BE2C (cell line): ENCODE measurements around the gene INPP5E.

ENCODE experiments used
- DNase-seq: peaks from one replicate; pipeline ENCODE4 v3.0.0-alpha.2; 2020
- H3K27me3 ChIP-seq: fragments of 250-450 bp; sonication (Bioruptor Pico); 2 replicates; pipeline ENCODE4 v1.5.1; 2020; ENCODE audit warnings: mild to moderate bottlenecking
- H3K36me3 ChIP-seq: fragments of 250-450 bp; sonication (Bioruptor Pico); 2 replicates; pipeline ENCODE4 v1.5.1; 2020; ENCODE audit warnings: mild to moderate bottlenecking
- H3K4me1 ChIP-seq: fragments of 250-450 bp; sonication (Bioruptor Pico); 2 replicates; pipeline ENCODE4 v1.5.1; 2020
- H3K4me3 ChIP-seq: 2 replicates; pipeline ENCODE4 v1.5.1; 2011; ENCODE audit warnings: low read depth, low read length
- H3K9me3 ChIP-seq: fragments of 250-450 bp; sonication (Bioruptor Pico); 2 replicates; pipeline ENCODE4 v1.5.1; 2020
- TF ChIP-seq, protein P1 (sequence below): IDR thresholded peaks from 2 replicates; pipeline ENCODE4 v1.5.1; 2012; ENCODE audit warnings: mild to moderate bottlenecking, low read depth, low read length

INPP5E gene

GRCh38 chr9:136443687-136444086, 4.0 kb upstream of the INPP5E start:
- H3K27me3 ChIP-seq = no peaks in the 10 kb centered on the region

DNA sequence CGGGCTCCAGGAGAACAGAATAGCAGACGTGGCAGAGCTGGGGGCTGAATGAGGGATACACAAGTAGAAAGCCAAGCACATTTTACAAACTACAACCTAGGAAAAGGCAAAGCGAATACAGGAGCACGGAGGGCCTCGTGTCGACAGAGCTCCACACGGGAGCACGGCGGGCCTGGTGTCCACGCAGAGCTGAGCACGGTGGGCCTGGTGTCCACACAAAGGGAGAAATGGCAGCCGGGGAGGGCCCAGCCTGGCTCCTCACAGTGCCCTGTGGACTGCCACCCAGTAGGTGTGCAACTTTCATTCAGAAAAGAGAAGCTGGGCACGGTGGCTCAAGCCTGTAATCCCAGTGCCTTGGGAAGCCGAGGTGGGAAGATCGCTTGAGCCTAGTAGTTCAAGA, 3.4 kb upstream of the INPP5E start:
- Histone ChIP-seq H3K36me3 (peaks cover 53% of the 10 kb centered on the region), H3K27me3 (no peaks in the 10 kb centered on the region), H3K4me3 (no peak overlapping the region), H3K9me3 (no peaks in the 10 kb centered on the region), H3K4me1 (no peaks in the 10 kb centered on the region)
- TF ChIP-seq, protein P1, sequence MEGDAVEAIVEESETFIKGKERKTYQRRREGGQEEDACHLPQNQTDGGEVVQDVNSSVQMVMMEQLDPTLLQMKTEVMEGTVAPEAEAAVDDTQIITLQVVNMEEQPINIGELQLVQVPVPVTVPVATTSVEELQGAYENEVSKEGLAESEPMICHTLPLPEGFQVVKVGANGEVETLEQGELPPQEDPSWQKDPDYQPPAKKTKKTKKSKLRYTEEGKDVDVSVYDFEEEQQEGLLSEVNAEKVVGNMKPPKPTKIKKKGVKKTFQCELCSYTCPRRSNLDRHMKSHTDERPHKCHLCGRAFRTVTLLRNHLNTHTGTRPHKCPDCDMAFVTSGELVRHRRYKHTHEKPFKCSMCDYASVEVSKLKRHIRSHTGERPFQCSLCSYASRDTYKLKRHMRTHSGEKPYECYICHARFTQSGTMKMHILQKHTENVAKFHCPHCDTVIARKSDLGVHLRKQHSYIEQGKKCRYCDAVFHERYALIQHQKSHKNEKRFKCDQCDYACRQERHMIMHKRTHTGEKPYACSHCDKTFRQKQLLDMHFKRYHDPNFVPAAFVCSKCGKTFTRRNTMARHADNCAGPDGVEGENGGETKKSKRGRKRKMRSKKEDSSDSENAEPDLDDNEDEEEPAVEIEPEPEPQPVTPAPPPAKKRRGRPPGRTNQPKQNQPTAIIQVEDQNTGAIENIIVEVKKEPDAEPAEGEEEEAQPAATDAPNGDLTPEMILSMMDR = no peak
- DNase-seq = no peak

More at GRCh38 chr9:136443687-136444086, 4.0 kb upstream of the INPP5E start:
- Histone ChIP-seq H3K36me3 (peaks cover 53% of the 10 kb centered on the region), H3K4me1 (no peaks in the 10 kb centered on the region), H3K9me3 (no peaks in the 10 kb centered on the region), H3K4me3 (no peak overlapping the region)
- TF ChIP-seq, protein P1 = no peak
- DNase-seq = no peak

DNA sequence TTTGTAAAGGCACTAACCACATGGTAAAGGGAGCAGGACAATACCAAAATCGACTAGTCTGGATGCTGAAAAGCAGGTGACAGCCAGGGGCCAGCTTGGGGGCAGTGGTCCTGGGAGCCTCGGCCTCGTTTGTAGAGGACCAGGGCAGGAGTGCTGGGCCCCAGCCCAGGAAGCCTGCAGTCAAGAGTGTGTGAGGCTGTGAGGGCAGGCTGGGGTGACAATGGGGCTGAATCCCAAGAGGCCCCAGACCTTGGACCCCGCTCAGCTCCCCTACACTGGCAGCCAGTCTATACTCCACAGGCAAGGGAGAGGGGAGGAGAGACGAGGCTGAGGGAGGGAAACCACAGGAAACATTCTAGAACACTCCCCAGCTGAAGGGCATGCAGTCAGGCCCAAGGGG, 2.6 kb upstream of the INPP5E start:
- TF ChIP-seq, protein P1 = no peak
- no peak for DNase-seq
- no peaks in the 10 kb centered on the region for H3K9me3 ChIP-seq
- no peaks in the 10 kb centered on the region; the same call in 1 of the 2 replicates for H3K4me1 ChIP-seq
- H3K27me3 ChIP-seq = no peaks in the 10 kb centered on the region
- H3K4me3 ChIP-seq = no peak overlapping the region
- H3K36me3 ChIP-seq = peaks cover 45% of the 10 kb centered on the region

DNA sequence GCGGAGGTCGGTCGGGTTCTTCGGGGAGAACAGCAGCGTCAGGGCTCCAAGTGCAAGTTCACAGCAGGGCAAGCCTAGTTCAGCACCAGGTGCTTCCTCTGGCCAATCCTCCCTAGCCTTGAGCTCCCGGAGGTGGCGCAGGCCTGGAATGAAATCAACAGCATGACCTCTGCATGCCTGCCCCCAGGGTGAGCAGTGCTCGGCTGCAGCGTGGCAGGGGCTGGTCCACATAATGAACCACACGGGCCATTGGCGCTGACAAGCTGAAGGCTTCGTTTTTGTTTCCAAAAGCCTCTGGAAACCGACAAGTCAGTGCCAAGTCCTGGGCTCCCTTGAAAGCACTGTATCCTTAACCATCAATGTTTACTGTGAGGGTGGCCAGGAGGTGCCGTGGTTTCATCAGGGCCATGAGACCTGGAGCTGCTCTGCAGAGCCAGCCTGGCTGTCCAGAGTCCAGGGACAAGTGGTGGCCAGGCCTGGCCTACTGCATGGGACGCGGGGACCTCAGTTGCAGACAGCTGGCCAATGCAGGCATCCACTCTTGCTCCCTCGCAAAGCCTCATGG, 2.1 kb upstream of the INPP5E start:
- no peak for DNase-seq
- peaks cover 45% of the 10 kb centered on the region for H3K36me3 ChIP-seq
- no peak overlapping the region for H3K4me3 ChIP-seq
- no peaks in the 10 kb centered on the region for H3K9me3 ChIP-seq
- no peaks in the 10 kb centered on the region; the same call in 1 of the 2 replicates for H3K4me1 ChIP-seq
- TF ChIP-seq, protein P1 = no peak
- no peaks in the 10 kb centered on the region for H3K27me3 ChIP-seq

DNA sequence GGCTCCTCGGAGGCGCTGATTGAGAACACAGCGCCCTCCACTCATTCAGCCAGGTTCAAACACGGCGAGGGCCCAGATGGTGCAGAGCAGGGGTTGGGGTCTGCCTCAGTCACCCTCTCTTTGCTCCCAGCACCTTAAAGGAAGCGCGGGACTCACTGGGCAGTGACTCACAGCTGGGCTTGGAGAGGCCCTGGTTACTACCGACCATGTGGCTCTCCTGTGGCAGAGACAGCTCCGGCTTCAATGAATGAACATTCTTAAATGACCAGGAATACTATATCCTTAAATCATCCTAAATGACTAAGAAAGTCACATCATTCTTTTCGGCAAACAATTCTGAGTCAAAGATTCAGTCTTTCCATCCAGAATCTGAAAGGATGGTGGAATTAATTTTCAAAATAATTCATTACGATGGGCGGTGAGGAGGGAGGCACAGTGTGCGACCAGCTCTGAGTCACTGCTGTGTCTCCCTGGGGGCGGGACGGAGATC, 1.6 kb upstream of the INPP5E start:
- peaks cover 42% of the 10 kb centered on the region for H3K36me3 ChIP-seq
- no peaks in the 10 kb centered on the region; the same call in 1 of the 2 replicates for H3K4me1 ChIP-seq
- no peak for DNase-seq
- no peaks in the 10 kb centered on the region for H3K27me3 ChIP-seq
- TF ChIP-seq, protein P1 = no peak
- H3K9me3 ChIP-seq = no peaks in the 10 kb centered on the region
- H3K4me3 ChIP-seq = no peak overlapping the region
